MV-4-11 (cell line): ENCODE measurements around the gene SPEN.
A peak's percentile ranks its signal among the peaks of the same experiment; 100 is the strongest.
"Not testable (repeated sequence)": the region's sequence is repeated elsewhere in the genome, so short reads cannot be mapped to it uniquely, and the experiment has no call there.

Experiments
- DNase-seq: peaks from one replicate; lab custom pipeline; 2025; lab: John Stamatoyannopoulos, UW

SPEN gene, protein sequence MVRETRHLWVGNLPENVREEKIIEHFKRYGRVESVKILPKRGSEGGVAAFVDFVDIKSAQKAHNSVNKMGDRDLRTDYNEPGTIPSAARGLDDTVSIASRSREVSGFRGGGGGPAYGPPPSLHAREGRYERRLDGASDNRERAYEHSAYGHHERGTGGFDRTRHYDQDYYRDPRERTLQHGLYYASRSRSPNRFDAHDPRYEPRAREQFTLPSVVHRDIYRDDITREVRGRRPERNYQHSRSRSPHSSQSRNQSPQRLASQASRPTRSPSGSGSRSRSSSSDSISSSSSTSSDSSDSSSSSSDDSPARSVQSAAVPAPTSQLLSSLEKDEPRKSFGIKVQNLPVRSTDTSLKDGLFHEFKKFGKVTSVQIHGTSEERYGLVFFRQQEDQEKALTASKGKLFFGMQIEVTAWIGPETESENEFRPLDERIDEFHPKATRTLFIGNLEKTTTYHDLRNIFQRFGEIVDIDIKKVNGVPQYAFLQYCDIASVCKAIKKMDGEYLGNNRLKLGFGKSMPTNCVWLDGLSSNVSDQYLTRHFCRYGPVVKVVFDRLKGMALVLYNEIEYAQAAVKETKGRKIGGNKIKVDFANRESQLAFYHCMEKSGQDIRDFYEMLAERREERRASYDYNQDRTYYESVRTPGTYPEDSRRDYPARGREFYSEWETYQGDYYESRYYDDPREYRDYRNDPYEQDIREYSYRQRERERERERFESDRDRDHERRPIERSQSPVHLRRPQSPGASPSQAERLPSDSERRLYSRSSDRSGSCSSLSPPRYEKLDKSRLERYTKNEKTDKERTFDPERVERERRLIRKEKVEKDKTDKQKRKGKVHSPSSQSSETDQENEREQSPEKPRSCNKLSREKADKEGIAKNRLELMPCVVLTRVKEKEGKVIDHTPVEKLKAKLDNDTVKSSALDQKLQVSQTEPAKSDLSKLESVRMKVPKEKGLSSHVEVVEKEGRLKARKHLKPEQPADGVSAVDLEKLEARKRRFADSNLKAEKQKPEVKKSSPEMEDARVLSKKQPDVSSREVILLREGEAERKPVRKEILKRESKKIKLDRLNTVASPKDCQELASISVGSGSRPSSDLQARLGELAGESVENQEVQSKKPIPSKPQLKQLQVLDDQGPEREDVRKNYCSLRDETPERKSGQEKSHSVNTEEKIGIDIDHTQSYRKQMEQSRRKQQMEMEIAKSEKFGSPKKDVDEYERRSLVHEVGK (N-terminal part only)

DNA sequence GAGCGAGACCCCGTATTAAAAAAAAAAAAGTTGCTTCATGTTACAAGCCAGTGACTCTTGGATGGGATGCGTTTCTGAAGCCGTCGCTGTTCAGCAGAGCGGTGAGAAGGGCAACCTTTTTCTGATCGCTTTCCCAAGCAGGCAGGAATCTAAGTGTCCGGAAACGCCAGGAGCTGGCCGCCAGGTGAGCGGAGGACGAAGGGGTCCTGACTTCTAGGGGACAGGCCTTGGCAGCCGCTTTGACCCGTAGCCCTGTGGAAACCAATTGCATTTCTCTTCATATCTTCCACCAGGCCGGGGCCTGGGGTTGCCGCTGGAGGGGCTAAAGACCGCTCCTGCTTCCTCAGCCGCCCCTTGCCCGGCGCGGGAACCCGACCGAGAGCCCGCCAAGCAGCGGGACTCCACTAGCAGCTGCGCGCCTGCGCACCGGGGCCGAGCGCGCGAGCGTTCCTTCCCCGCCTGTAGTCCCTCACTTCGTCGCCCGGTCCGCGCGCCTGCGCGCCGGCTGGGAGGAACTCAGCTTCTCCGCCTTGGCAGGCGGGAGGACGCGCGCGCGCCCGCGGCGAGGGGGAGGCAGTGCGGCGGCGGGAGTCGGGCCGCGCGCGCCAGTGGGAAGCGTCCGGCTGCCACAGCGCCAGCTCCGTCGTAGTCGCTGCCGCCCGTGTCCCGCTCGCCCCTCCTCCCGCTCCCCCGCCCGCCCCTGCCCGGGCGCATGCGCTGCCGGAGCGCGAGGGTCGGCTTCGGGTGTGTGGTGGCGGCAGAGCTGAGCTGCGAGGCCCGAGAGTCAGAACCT is at the start of gene SPEN:
Gene SPEN, plus strand, starts transcription at position 608 of the 793 bp plus-strand sequence. CDS start 361 bp downstream, outside the sequence.
- DNase-seq: peak; percentile 94

DNA sequence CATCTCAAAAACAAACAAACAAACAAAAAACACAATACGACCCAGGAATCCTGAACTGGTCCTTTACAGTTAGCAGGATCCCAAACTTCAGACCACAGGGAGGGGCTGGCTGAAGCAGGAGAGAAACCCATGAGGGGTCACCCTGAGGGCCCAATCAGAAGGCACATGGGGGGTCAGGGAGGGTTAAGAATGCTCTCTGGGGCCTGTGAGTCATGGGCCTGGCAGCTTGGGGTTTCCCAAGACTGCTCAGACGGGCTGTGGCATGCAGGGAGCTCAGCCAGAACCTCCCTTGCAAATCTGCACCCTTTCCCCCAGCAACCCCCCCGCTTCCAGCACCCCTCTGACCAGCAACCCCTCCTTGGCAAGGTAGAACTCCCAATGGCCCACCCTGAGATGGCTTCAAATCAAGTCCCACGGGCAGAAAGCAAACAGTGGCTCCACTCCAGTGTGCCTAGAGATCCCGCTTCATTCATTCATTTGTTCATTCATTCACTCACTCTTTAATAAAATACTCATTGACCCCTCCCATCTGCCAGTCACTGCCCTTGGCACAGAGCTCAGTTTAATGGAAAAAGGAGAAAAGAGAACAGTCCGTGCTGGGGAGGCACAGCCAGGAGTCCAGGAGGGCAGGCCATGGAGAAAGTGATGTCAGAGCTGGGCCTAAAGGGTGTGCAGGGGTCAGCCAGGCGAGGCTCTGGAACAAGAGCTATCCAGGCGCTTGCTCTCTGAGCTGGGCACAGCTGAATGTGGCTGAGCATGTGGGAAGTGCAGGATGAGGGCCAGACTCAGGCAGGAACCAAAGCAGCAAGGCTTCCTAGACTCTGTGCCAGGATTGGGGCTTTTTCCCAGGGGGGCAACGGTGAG is 48.3 kb upstream of the SPEN start:
- peak; percentile 68 for DNase-seq

DNA sequence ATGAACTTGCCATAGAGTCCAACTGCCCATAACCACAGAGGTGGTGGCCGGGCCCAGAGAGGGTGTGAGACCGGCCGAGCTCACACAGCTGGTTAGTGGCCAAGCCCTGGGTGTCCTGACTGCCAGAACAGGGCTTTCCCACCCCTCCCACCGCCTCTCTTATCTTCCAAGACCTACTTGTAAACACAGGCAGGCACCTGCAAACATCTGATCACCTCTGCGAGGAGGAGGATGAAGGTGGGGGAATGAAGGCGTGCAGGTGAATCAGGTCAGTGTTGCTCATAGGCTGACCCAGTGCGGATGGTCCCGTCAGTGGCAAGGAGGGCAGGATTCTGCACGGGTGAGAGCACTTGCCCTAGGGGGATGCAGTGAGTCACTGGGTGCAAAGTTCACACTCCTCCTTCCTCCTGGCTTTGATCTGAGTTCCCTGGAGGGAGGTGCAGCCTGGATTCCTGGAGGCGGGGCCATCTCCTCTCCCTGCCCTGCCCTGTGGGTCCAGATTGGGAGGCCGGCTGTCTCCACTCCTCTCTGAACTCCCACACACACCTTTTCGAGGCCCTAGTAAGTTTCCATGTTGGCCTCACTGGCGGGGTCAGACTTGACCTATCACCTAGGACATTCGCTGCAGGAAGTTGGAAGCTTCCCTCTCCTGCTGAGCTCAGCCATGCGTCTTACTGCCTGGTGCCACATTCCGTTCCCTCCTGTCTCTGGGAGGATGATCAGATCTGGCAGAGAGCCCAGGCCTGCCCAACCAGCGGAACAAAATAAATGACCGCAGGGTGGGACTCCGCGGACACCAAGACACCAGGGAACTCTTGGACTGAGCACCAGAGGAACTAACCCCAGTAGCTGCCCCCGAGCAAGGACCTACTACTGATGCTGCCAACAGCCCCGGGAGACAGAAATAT is 47.3 kb upstream of the SPEN start:
- no peak for DNase-seq

DNA sequence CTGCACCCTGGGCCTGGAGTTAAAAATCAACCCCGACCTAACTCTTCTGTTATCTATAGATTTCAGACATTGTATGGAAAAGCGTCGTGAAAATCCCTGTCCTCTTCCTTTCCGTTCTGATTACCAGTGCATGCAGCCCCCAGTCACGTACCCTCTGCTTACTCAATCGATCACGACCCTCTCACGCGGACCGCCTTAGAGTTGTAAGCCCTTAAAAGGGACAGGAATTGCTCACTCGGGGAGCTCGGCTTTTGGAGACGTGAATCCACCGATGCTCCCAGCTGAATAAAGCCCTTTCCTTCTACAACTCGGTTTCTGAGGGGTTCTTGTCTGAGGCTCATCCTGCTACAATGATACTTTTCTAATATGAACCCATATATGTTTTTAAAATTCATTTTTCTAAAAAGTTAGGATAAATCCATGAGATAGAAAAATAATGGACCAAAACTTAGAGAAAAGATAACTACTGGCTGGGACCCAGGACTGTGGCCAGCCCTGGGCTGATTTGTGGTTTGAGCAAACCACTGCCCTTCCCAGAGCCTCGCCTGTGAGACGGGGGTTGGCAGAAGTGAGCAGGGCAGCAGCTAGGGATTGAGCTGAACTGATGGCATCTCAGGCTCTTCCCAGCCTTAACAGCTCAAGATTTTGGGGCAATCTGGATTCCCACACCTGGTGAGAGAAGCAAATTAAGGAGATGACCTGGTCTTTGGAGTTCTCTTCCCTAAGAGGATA is 45.1 kb upstream of the SPEN start:
- no peak for DNase-seq

DNA sequence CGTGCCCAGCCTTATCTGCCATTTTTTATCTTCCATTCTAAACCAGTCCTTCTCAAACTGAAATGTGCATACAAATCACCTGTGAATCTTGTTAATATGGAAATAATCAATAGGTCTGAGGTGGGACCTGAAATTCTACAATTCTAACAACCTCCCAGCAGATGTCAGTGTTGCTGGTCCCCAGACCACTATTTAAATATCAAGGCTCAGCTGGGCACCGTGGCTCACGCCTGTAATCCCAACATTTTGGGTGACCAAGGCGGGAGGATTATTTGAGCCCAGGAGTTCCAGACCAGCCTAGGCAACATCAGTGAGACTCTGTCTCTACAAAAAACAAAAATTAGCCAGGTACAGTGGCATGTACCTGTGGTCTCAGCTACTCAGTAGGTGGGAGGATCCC is 44.1 kb upstream of the SPEN start:
- no peak for DNase-seq

DNA sequence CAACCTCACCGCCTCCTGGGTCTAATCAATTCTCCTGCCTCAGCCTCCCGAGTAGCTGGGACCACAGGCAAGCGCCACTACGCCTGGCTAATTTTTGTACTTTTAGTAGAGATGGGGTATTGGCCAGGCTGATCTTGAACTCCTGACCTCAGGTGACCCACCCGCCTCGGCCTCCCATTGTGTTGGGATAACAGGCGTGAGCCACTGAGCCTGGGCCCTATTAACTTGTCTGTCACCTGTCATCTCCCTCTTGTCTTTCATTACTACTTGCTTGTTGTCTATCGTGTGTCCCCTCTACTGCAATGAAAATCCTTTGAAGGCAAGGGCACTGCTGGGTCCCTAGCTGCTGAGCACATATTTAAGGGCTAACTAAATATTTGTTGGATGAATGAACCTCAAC is 43.4 kb upstream of the SPEN start:
- DNase-seq: no peak

DNA sequence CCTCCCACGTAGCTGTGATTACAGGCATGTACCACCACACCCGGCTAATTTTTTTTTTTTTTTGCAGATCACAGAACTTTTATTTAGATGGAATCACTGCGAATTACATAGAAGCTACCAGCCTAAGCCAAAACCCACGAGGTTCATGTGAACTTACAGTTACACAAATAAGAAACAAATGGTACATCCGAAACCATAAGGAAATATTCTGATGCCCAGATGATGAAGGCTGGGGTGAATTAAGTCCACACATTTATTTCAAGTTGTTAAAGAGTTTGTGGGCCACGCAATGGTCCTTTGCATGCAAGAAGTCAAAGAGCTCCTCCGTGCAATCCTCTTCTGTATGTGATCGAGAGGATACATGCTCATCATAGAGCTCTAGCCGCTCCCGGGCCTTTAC is 40.4 kb upstream of the SPEN start:
- DNase-seq: no peak

DNA sequence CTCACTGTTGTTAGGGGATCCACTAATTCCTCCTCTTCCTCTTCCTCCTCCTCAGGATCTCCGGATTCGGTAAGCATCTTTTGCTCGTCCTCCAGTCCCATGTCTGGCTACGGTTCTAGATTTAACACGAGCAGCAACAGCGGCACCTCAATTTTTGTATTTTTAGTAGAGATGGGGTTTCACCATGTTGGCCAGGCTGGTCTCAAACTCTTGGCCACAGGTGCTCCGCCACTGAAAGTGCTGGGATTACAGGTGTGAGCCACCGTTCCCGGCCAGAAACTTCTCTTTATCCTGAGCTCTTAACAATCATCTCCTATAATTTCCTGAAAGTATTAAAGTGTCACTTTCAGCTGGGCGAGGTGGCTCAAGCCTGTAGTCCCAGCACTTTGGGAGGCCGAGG is 40.0 kb upstream of the SPEN start, which contains the start of gene UQCRHL:
Gene UQCRHL, minus strand, starts transcription at position 101 of the 400 bp plus-strand sequence. Its CDS starts 0 bp downstream, at position 101.
- not testable (repeated sequence) for DNase-seq

DNA sequence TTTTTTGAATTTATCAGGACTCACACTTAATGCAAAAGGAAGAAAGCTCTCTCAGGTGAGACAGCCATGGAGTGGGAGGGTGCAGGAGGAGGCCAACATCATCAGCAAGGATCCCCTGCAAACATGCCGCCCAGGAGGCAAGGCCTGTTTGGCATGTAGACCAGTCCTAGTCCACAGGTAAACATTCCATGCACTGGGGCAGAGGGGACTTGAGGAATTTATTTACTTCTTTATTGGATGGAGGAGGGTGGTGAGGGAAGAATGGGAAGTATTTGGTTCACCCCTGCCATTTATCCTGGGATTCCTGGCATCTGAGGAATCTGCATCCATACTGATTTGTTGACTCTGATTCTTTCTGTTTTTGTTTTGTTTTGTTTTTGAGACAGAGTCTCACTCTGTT is 38.6 kb upstream of the SPEN start:
- no peak for DNase-seq

DNA sequence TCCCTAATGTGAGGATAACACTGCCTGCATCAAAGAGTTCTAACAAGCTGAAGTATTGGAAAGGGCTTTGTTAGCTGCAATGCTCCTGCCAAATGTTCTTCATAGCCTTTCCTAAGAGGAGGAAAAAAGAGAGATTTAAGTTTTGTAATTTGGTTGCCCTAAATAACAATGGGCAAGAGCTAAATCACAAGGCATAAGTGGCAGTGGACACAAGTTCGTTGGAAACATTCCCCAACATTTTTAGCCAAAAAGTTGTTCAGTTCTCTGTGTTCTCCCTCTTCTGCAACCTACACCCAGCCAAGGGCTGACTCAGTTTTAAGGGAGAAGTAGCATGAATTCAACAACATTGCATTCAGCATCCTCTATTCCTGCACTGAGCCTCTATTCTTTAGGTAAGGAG is 37.4 kb upstream of the SPEN start:
- DNase-seq: no peak

DNA sequence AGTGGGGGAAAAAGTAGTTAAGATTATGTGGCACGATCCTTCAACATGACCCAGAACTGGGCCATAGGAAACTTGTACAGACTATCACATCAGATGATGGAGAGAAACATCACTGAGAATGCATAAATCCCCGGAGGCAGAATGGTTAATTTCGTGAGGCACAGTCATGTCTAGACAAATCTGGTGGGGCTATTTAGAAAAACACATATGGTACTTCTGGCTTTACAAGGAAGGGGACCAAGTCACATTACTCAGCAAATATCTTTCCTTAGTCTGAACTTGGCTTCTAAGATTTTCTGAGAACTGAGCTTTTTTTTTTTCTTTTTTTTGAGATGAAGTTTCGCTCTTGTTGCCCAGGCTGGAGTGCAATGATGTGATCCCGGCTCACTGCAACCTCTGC is 30.8 kb upstream of the SPEN start:
- no peak for DNase-seq

DNA sequence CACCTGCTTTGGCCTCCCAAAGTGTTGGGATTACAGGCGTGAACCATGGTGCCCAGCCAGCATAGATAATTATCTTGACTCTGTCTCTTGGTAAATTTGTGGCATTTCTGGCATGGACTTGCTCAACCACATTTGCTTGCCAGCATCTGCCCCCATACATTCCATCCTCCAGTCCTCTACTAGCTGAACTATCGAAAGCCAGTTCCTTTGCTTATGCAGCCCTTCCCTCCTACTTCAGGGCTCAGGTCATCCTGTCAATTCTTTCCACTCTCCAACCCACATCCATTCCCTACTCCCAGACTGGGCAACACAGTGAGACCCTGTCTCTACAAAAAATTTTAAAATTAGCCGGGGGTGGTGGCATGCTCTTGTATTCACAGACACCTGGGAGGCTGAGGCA is 27.0 kb upstream of the SPEN start:
- no peak for DNase-seq

DNA sequence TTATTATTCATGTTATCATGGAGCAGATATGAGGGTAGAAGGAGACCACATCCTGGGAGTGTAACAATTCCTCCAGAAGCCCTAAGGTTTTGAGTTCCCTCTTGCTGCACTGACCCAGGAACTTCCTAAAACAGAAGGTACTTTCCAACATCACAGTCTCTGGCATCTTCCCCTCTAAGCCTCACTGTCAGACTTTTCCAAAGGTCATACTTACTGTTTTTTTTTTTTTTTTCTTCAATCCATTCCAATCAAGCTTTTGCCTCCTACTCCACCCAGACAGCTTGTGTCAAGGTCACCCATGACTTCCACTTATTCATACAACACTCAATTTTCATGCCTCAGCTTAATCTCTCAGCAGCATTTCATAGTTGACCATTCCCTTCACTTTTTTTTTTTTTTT is 21.7 kb upstream of the SPEN start:
- DNase-seq: no peak

DNA sequence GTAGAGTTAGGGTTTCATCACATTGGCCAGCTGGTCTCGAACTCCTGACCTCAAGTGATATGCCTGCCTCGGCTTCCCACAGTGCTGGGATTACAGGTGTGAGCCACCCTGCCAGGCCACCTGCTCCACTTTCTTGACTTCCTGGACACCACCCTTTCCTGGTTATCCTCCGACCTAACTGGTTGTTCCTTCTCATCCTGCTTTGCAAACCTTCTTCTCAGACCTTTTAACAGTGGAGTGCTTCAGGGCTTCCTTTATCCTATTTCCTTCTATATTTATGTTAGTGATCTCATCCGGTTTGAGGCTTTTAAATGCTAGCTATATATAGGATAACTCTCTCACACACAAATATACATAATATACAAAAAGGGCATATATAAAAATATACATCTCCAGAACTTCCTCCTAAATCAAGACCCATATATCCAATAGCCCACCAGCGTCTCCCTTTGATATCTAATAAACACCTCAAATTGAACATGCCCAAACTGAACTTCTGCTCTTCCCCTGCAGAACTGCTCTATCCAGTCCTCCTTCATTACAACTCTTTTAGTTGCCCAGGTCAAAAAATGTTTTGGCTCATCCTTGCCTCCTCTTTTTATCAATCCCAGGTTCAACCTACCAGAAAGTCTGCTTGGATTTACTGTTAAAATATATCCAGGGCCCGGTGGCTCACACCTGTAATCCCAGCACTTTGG is 20.5 kb upstream of the SPEN start:
- no peak for DNase-seq

DNA sequence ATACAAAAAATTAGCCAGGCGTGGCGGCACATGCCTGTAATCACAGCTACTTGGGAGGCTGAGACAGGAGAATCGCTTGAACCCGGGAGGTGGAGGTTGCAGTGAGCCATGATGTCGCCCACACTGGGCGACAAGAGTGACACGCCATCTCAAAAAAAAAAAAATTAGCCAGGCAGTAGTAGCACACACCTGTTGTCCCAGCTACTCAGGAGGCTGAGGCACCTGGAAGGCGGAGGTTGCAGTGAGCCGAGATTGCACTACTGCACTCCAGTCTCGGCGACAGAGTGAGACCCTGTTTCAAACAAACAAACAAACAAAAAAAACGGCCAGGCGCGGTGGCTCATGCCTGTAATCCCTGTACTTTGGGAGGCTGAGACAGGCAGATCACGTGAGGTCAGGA is 19.9 kb upstream of the SPEN start:
- DNase-seq: not testable (repeated sequence)

DNA sequence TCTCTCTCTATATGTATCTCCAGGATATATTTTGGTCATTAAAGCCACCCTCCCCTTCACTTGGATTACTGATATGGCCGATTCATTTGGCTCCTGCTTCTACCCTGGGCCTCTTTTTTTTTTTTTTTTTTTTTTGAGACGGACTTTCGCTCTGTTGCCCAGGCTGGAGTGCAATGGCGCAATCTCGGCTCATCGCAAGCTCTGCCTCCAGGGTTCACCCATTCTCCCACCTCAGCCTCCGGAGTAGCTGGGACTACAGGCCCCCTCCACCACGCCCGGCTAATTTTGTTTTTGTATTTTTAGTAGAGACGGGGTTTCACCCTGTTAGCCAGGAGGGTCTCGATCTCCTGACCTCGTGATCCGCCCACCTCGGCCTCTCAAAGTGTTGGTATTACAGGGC is 18.6 kb upstream of the SPEN start:
- not testable (repeated sequence) for DNase-seq

DNA sequence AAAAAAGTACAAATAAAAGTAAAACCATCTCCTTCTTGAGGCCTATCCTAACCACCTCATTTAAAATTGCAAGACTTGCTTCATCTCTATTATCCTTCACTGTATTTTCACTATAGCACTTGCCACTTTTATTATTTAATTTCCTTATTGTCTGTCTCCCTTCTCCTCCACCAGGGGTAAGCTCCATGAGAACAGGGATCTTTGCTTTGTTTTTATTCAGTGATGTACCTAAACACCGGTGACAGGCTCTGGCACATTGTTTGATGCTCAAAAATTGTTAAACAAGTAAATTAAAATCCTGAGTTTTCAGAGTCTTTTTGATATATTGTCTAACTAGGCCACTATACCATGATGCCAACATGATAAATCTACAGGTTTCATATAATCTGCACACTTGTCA is 17.2 kb upstream of the SPEN start:
- no peak for DNase-seq

DNA sequence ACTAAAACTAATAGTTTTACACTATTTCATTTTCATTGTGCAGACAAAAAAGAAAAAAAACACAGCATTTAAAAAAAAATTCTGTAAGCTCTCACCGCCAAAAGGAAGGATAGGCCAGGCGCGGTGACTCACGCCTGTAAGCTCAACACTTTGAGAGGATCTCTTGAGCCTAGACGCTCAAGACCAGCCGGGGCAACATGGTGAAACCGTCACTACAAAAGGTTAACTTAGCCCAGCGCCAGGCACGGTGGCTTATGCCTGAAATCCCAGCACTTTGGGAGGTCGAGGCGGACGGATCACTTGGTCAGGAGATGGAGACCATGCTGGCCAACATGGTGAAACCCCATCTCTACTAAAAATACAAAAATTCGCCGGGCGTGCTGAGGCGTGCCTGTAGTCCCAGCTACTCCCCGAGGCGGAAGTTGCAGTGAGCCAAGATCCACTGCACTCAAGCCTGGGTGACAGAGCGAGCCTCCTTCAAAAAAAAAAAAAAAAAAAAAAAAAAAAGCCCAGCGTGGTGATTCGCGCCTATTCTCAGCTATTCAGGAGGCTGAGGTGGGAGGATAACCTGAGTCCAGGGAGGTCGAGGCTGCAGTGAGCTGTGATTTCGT is 14.3 kb upstream of the SPEN start:
- peak; percentile 85 for DNase-seq
